HFFc6 (cell line): ENCODE measurements around the gene R3HCC1L. TPM values are rescaled to one million over a fixed set of nuclear protein-coding genes. Genes with fewer than 3 reads are reported as not detected.
"Not testable (repeated sequence)": the region's sequence is repeated elsewhere in the genome, so short reads cannot be mapped to it uniquely, and the experiment has no call there.

ENCODE experiments used
- DNase-seq: peaks from one replicate; pipeline ENCODE4 v3.0.0-alpha.2; 2018
- H3K27ac Mint-ChIP-seq: 2 replicates; pipeline ENCODE4 v1.8.0; 2020; ENCODE audit warnings: mild to moderate bottlenecking, mixed read lengths
- H3K27me3 Mint-ChIP-seq: 2 replicates; pipeline ENCODE4 v1.8.0; 2021; ENCODE audit warnings: mild to moderate bottlenecking, moderate library complexity, mixed read lengths; ENCODE audit not compliant: insufficient read depth
- H3K36me3 Mint-ChIP-seq: 2 replicates; pipeline ENCODE4 v1.8.0; 2021; ENCODE audit warnings: low read depth, mixed read lengths
- H3K4me1 Mint-ChIP-seq: 2 replicates; pipeline ENCODE4 v1.8.0; 2020; ENCODE audit warnings: low read depth, mixed read lengths
- H3K4me3 Mint-ChIP-seq: 2 replicates; pipeline ENCODE4 v1.8.0; 2020; ENCODE audit warnings: mild to moderate bottlenecking, moderate library complexity, mixed read lengths
- H3K9me3 Mint-ChIP-seq: 2 replicates; pipeline ENCODE4 v1.8.0; 2020; ENCODE audit warnings: mild to moderate bottlenecking, mixed read lengths
- total RNA-seq, 6 experiments: library from RNA; stranded (reverse); fragmentation: NEBNext Ultra II Directional; extraction: Animal tissue kit (Norgen Biotek cat#: 25700); gene quantifications; 2 replicates in 1 of 6; 3 replicates in 5 of 6; pipeline ENCODE4 v1.2.3, GENCODE V29; 2021
- TF ChIP-seq, protein P1 (sequence below): fragments of 200-600 bp; sonication (generic); IDR thresholded peaks from 2 replicates; pipeline ENCODE4 v1.5.0; 2021; ENCODE audit warnings: antibody characterized with exemption, mild to moderate bottlenecking

R3HCC1L gene
- total RNA-seq, 6 experiments from 2014 or later = 7.4 to 8.1 (median 7.6) TPM

GRCh38 chr10:98169379-98169778, 34.9 kb downstream of the R3HCC1L start:
- H3K36me3 Mint-ChIP-seq = no peaks in the 10 kb centered on the region
- H3K27me3 Mint-ChIP-seq = no peaks in the 10 kb centered on the region; the same call in 1 of the 2 replicates
- H3K4me1 Mint-ChIP-seq = peaks cover 10% of the 10 kb centered on the region; the same call in 1 of the 2 replicates
- H3K9me3 Mint-ChIP-seq = no peaks in the 10 kb centered on the region
- no peak for DNase-seq
- TF ChIP-seq, protein P1, sequence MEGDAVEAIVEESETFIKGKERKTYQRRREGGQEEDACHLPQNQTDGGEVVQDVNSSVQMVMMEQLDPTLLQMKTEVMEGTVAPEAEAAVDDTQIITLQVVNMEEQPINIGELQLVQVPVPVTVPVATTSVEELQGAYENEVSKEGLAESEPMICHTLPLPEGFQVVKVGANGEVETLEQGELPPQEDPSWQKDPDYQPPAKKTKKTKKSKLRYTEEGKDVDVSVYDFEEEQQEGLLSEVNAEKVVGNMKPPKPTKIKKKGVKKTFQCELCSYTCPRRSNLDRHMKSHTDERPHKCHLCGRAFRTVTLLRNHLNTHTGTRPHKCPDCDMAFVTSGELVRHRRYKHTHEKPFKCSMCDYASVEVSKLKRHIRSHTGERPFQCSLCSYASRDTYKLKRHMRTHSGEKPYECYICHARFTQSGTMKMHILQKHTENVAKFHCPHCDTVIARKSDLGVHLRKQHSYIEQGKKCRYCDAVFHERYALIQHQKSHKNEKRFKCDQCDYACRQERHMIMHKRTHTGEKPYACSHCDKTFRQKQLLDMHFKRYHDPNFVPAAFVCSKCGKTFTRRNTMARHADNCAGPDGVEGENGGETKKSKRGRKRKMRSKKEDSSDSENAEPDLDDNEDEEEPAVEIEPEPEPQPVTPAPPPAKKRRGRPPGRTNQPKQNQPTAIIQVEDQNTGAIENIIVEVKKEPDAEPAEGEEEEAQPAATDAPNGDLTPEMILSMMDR = no peak
- H3K27ac Mint-ChIP-seq = no peak overlapping the region
- no peak overlapping the region for H3K4me3 Mint-ChIP-seq

- Mint-ChIP-seq H3K9me3 (no peaks in the 10 kb centered on the region), H3K27me3 (no peaks in the 10 kb centered on the region; the same call in 1 of the 2 replicates), H3K36me3 (no peaks in the 10 kb centered on the region), H3K4me1 (peaks cover 10% of the 10 kb centered on the region; the same call in 1 of the 2 replicates), H3K27ac (no peak overlapping the region), H3K4me3 (no peak overlapping the region)
- DNase-seq = peak; percentile 19
- TF ChIP-seq, protein P1 = peak; percentile 91
These were observed 36.0 kb downstream of the R3HCC1L start for GRCh38 chr10:98170249-98171117.

DNA sequence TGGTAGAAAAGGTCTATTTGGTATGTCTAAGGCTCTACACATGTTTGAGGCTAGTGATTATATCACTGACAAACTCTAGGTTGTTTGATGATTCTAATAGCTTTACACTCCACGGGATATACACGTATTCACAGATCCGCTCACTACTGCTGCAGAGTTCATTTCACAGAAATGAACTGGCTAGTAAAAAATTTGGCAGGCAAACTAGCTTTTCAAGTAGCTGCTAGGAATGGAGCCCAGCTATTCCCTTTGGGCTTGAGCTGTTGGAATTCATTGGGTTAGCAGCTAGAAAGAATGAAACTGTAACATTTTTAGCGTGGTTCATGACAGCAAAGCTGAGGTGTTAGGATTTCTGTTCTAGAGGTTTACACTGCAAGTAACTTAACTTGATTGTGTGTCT, 37.6 kb downstream of the R3HCC1L start:
- Mint-ChIP-seq H3K27me3 (no peaks in the 10 kb centered on the region; the same call in 1 of the 2 replicates), H3K9me3 (no peaks in the 10 kb centered on the region), H3K36me3 (peaks cover 1% of the 10 kb centered on the region), H3K4me1 (peaks cover 10% of the 10 kb centered on the region; the same call in 1 of the 2 replicates), H3K4me3 (no peak overlapping the region), H3K27ac (no peak overlapping the region)
- DNase-seq = no peak
- TF ChIP-seq, protein P1 = no peak

DNA sequence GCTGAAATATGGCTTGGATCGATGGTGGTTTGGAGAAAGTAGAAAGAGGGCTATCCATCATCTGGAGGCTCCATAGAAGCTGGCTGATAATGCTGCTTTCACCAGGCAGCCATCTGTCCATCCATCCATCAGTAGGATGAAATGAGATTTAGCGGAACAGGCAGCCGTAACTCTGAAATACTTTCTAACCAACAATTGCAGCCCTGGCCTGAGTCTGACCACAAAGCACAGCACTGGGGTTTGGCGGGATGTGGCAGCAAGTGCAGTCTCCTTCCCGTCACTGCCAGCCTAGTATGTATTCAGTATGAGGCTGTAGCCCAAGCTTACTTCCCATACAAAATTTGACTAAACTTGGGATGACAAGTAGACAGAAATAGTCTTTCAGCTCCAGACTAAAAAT, 38.0 kb downstream of the R3HCC1L start:
- no peaks in the 10 kb centered on the region; the same call in 1 of the 2 replicates for H3K27me3 Mint-ChIP-seq
- DNase-seq = no peak

GRCh38 chr10:98173260-98173659, 38.8 kb downstream of the R3HCC1L start:
- TF ChIP-seq, protein P1 = no peak
- peaks cover 10% of the 10 kb centered on the region; the same call in 1 of the 2 replicates for H3K4me1 Mint-ChIP-seq
- no peak overlapping the region for H3K4me3 Mint-ChIP-seq
- no peak overlapping the region for H3K27ac Mint-ChIP-seq
- H3K36me3 Mint-ChIP-seq = peaks cover 9% of the 10 kb centered on the region
- no peak for DNase-seq
- H3K9me3 Mint-ChIP-seq = no peaks in the 10 kb centered on the region
- no peaks in the 10 kb centered on the region; the same call in 1 of the 2 replicates for H3K27me3 Mint-ChIP-seq

More for the DNA sequence above, 38.0 kb downstream of the R3HCC1L start:
- TF ChIP-seq, protein P1 = no peak
- no peak overlapping the region for H3K27ac Mint-ChIP-seq
- peaks cover 6% of the 10 kb centered on the region for H3K36me3 Mint-ChIP-seq
- peaks cover 10% of the 10 kb centered on the region; the same call in 1 of the 2 replicates for H3K4me1 Mint-ChIP-seq
- no peaks in the 10 kb centered on the region for H3K9me3 Mint-ChIP-seq
- no peak overlapping the region for H3K4me3 Mint-ChIP-seq

DNA sequence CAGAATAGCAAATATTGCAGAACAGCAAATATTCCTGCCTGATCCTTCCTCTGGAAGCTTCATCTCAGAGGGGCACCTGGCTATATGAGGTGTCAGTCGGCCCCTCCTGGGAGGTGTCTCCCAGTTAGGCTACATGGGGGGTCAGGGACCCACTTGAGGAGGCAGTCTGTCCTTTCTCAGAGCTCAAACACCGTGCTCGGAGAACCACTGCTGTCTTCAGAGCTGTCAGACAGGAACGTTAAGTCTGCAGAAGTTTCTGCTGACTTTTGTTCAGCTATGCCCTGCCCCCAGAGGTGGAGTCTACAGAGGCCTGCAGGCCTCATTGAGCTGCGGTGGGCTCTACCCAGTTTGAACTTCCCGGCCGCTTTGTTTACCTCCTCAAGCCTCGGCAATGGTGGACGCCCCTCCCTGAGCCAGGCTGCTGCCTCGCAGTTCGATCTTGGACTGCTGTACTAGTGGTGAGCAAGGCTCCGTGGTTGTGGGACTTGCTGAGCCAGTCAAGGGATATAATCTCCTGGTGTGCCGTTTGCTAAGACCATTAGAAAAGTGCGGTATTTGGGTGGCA, 48.0 kb downstream of the R3HCC1L start:
- peaks cover 24% of the 10 kb centered on the region for H3K4me1 Mint-ChIP-seq
- H3K27me3 Mint-ChIP-seq, H3K4me3 Mint-ChIP-seq, H3K27ac Mint-ChIP-seq, DNase-seq, H3K9me3 Mint-ChIP-seq: not testable (repeated sequence)
- H3K36me3 Mint-ChIP-seq = peaks cover 51% of the 10 kb centered on the region
